Endothelial cell (in vitro differentiated cells): ENCODE measurements around the gene MCM3. TPM values are rescaled to one million over a fixed set of nuclear protein-coding genes. Genes with fewer than 3 reads are reported as not detected.

Source experiments
- DNase-seq: peaks from one replicate; pipeline ENCODE4 v3.0.0; 2021; ENCODE audit warnings: low spot score
- H3K27ac Mint-ChIP-seq: one replicate; pipeline ENCODE4 v1.8.0; 2021; ENCODE audit warnings: mixed read lengths, inconsistent platforms; ENCODE audit not compliant: unreplicated experiment
- H3K27me3 Mint-ChIP-seq: one replicate; pipeline ENCODE4 v1.8.0; 2021; ENCODE audit warnings: mild to moderate bottlenecking, moderate library complexity, mixed read lengths, inconsistent platforms; ENCODE audit not compliant: unreplicated experiment
- H3K36me3 Mint-ChIP-seq: one replicate; pipeline ENCODE4 v1.8.0; 2021; ENCODE audit warnings: mild to moderate bottlenecking, low read depth, mixed read lengths, inconsistent platforms; ENCODE audit not compliant: unreplicated experiment
- H3K4me1 Mint-ChIP-seq: one replicate; pipeline ENCODE4 v1.8.0; 2021; ENCODE audit warnings: mild to moderate bottlenecking, mixed read lengths, inconsistent platforms; ENCODE audit not compliant: unreplicated experiment
- H3K4me3 Mint-ChIP-seq: one replicate; pipeline ENCODE4 v1.8.0; 2021; ENCODE audit warnings: mild to moderate bottlenecking, mixed read lengths, inconsistent platforms; ENCODE audit not compliant: unreplicated experiment
- H3K9me3 Mint-ChIP-seq: one replicate; pipeline ENCODE4 v1.8.0; 2021; ENCODE audit warnings: mixed read lengths, inconsistent platforms; ENCODE audit not compliant: unreplicated experiment
- total RNA-seq: library from RNA; stranded (reverse); fragmentation: NEBNext Ultra II Directional; extraction: Animal tissue kit (Norgen Biotek cat#: 25700); gene quantifications from one replicate; pipeline ENCODE4 v1.2.1, GENCODE V29; 2021; ENCODE audit not compliant: unreplicated experiment
- TF ChIP-seq, protein P1 (sequence below): fragments of 200-600 bp; sonication (generic); IDR thresholded peaks from one replicate; pipeline ENCODE4 v1.5.0; 2021; ENCODE audit warnings: antibody characterized with exemption; ENCODE audit not compliant: unreplicated experiment

MCM3 gene
- total RNA-seq, 1 donor from 2014 or later, result 50.0 TPM

DNA sequence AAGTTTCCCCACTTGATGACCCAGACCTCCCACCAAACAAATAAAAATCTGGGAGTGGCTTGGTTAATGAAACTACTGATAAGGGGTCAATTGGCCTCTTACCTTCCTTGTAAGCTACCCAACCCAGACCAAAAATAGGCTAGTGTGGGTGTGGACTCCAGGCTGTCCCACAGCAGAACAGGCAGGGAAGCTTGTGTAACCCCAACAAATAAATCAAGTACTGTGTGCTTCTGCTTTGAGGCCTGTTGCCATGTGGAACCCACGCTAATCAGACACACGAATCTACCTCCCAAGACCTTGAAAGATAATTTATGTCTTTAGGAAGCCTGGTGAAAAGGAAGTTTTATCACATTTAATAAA is 43.7 kb upstream of the MCM3 start:
- TF ChIP-seq, protein P1, sequence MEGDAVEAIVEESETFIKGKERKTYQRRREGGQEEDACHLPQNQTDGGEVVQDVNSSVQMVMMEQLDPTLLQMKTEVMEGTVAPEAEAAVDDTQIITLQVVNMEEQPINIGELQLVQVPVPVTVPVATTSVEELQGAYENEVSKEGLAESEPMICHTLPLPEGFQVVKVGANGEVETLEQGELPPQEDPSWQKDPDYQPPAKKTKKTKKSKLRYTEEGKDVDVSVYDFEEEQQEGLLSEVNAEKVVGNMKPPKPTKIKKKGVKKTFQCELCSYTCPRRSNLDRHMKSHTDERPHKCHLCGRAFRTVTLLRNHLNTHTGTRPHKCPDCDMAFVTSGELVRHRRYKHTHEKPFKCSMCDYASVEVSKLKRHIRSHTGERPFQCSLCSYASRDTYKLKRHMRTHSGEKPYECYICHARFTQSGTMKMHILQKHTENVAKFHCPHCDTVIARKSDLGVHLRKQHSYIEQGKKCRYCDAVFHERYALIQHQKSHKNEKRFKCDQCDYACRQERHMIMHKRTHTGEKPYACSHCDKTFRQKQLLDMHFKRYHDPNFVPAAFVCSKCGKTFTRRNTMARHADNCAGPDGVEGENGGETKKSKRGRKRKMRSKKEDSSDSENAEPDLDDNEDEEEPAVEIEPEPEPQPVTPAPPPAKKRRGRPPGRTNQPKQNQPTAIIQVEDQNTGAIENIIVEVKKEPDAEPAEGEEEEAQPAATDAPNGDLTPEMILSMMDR, result no peak
- H3K27me3 Mint-ChIP-seq, result peaks cover 8% of the 10 kb centered on the region
- peaks cover 13% of the 10 kb centered on the region for H3K4me1 Mint-ChIP-seq
- H3K4me3 Mint-ChIP-seq, result no peak overlapping the region
- no peak for DNase-seq
- no peak overlapping the region for H3K27ac Mint-ChIP-seq
- no peaks in the 10 kb centered on the region for H3K9me3 Mint-ChIP-seq
- H3K36me3 Mint-ChIP-seq, result no peaks in the 10 kb centered on the region

DNA sequence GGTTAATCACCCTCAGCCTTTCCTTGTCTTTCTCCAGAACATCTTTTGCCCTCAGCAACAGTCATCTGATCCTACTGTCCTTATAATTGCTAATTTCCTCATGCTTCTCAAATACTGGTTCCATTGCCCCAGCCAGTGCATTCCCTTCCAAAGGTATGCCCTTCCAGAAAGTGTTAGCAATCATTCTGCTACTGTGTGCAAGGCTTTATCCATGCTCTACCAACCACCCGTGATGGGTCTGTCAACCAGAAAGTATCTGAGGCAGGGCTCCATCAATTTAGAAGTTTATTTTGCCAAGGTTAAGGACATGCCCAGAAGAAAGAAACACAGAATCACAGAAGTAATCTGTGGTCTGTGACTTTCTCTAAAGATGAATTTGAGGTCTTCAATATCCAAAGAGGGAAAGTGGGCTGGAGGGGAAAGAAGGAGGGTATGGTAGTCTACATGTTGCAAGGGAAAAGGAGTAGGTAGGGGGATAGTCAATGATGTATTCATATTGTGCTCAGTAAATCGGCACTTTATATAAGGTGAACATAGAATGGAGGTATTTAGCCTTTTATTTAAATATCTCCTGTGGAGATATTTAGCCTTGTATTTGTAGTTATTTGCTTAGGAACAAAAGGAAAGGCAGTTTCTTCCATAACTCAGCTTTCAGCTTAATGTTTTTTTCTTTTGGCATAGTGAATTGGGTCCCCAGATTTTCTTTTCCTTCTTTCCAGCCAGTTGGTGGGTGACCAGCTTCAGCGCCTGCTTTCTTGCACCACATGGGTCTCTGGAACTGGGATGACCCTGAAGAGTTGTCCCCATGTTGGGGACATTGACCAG is 42.2 kb upstream of the MCM3 start:
- DNase-seq, result no peak
- Mint-ChIP-seq H3K9me3 (no peaks in the 10 kb centered on the region), H3K27me3 (peaks cover 6% of the 10 kb centered on the region), H3K27ac (no peak overlapping the region), H3K4me3 (no peak overlapping the region), H3K4me1 (peaks cover 11% of the 10 kb centered on the region), H3K36me3 (no peaks in the 10 kb centered on the region)
- TF ChIP-seq, protein P1, result no peak

DNA sequence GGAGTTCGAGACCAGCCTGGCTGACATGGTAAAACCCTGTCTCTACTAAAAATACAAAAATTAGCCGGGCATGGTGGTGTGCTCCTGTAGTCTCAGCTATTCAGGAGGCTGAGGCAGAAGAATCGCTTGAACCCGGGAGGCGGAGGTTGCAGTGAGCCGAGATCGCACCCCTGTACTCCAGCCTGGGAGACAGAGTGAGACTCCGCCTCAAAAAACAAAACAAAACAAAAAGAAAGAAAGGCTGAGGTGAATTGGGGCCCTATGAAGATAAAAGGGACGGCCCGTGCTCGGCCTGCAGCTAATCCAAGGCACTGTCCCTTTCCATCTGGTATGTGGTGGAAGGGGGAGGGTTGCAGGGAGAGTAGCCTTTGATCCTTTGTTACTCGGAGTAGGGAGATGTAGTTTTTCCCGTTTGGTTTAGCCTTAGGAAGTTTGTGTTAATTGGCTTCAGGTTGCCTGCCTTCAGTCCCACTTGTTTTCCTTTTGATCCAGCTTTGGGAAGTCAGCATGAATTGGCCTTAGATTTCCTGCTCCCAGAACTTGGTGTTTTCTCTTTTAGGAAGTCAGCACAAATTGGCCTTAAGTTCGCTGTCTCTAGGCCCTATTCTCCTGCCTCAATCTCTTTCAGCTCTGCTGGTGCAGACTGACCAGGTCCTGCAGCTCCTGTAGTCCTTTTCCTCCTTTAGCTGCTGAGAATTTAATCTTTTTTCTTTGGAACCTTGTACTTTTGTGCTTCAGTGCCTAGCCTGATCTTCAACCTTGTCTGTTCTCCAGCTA is 41.3 kb upstream of the MCM3 start:
- no peak overlapping the region for H3K27ac Mint-ChIP-seq
- H3K27me3 Mint-ChIP-seq, result peaks cover 6% of the 10 kb centered on the region
- H3K9me3 Mint-ChIP-seq, result no peaks in the 10 kb centered on the region
- TF ChIP-seq, protein P1, result no peak
- no peak for DNase-seq
- H3K36me3 Mint-ChIP-seq, result no peaks in the 10 kb centered on the region
- peaks cover 11% of the 10 kb centered on the region for H3K4me1 Mint-ChIP-seq
- H3K4me3 Mint-ChIP-seq, result no peak overlapping the region

DNA sequence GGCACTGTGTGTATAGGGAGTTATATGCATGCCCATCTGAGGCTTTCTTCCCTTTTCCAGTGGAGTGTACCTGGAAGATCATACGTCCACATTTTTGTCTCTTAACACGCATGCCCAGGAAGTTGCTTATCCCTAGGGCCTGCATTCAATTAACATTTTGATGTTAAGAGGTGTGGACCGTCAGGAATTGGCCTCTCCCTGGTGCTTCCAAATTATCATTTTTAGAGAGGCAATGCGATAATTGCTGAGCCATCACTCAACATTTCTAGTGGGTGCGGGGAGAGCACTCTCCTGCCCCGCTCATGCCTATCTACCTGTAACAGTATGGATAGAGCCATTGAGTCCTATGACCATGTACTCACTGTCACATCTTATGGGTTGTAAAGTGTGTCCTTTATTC is 39.6 kb upstream of the MCM3 start:
- H3K27ac Mint-ChIP-seq, result no peak overlapping the region
- DNase-seq, result no peak
- peaks cover 8% of the 10 kb centered on the region for H3K27me3 Mint-ChIP-seq
- no peak overlapping the region for H3K4me3 Mint-ChIP-seq
- no peaks in the 10 kb centered on the region for H3K36me3 Mint-ChIP-seq
- TF ChIP-seq, protein P1, result no peak
- peaks cover 11% of the 10 kb centered on the region for H3K4me1 Mint-ChIP-seq
- no peaks in the 10 kb centered on the region for H3K9me3 Mint-ChIP-seq
